Naive thymus-derived CD4-positive, alpha-beta T cell (primary cell): ENCODE results near the gene ARAP3. TPM values are rescaled to one million over a fixed set of nuclear protein-coding genes. Genes with fewer than 3 reads are reported as not detected.

Source experiments
- ATAC-seq: fragments of 150-1000 bp; cut with Tn5 transposase; 2 replicates; pipeline ENCODE4 v1.10.0; 2021; ENCODE audit warnings: mild to moderate bottlenecking, moderate library complexity
- CTCF ChIA-PET: fragments of 350-600 bp; sonication (Branson Sonifier 250); formaldehyde crosslinking; loops from one replicate; lab custom pipeline; 2021; ENCODE audit warnings: antibody characterized with exemption; lab: Charles Lee
- POLR2A ChIA-PET: fragments of 350-600 bp; sonication (Branson Sonifier 250); formaldehyde crosslinking; loops from one replicate; lab custom pipeline; 2021; ENCODE audit warnings: antibody characterized with exemption, inconsistent platforms; lab: Charles Lee
- DNase-seq, 9 donors: peaks; one replicate each; pipeline versions ENCODE4 v3.0.0 to v3.0.0-alpha.2; 2020 to 2022; ENCODE audit warnings: mixed read lengths in 1 of 9
- H3K27ac ChIP-seq: one replicate; pipeline ENCODE4 v1.7.0; 2013; ENCODE audit warnings: mild to moderate bottlenecking, low read depth, low read length, moderate library complexity
- H3K27me3 ChIP-seq, 2 donors: one replicate each; pipeline ENCODE4 v1.7.0; 2013; ENCODE audit warnings: low read length in 2 of 2, mild to moderate bottlenecking in 2 of 2, moderate library complexity in 2 of 2; ENCODE audit not compliant: control insufficient read depth in 2 of 2, insufficient read depth in 2 of 2
- H3K36me3 ChIP-seq, 3 experiments: 1 replicate in 2 of 3; 2 replicates in 1 of 3; pipeline ENCODE4 v1.7.0; 2013; ENCODE audit warnings: low read length in 3 of 3, mild to moderate bottlenecking in 3 of 3, moderate library complexity in 1 of 3; ENCODE audit not compliant: insufficient read depth in 3 of 3, control insufficient read depth in 2 of 3
- H3K4me1 ChIP-seq, 2 donors: one replicate each; pipeline ENCODE4 v1.7.0; 2013; ENCODE audit warnings: low read length in 2 of 2, mild to moderate bottlenecking in 2 of 2, moderate library complexity in 1 of 2; ENCODE audit not compliant: control insufficient read depth in 2 of 2, insufficient read depth in 2 of 2
- H3K4me3 ChIP-seq: 2 replicates; pipeline ENCODE4 v1.7.0; 2013; ENCODE audit warnings: mild to moderate bottlenecking, low read length
- H3K9me3 ChIP-seq, 3 experiments: 1 replicate in 2 of 3; 2 replicates in 1 of 3; pipeline ENCODE4 v1.7.0; 2013; ENCODE audit warnings: low read length in 3 of 3; ENCODE audit not compliant: control insufficient read depth in 2 of 3
- H3K27ac Mint-ChIP-seq, 9 donors: one replicate each; pipeline ENCODE4 v1.8.0; 2020 to 2022; ENCODE audit warnings: mixed read lengths in 9 of 9, mild to moderate bottlenecking in 8 of 9, moderate library complexity in 5 of 9, inconsistent platforms in 2 of 9
- H3K27me3 Mint-ChIP-seq, 5 donors: one replicate each; pipeline ENCODE4 v1.8.0; 2021 to 2022; ENCODE audit warnings: mixed read lengths in 5 of 5, mild to moderate bottlenecking in 1 of 5
- H3K36me3 Mint-ChIP-seq, 5 donors: one replicate each; pipeline ENCODE4 v1.8.0; 2020 to 2022; ENCODE audit warnings: mixed read lengths in 5 of 5, mild to moderate bottlenecking in 3 of 5, inconsistent platforms in 1 of 5
- H3K4me1 Mint-ChIP-seq, 7 donors: one replicate each; pipeline ENCODE4 v1.8.0; 2020 to 2022; ENCODE audit warnings: mixed read lengths in 7 of 7, mild to moderate bottlenecking in 3 of 7, inconsistent platforms in 1 of 7
- H3K4me3 Mint-ChIP-seq, 10 donors: one replicate each; pipeline ENCODE4 v1.8.0; 2020 to 2022; ENCODE audit warnings: mild to moderate bottlenecking in 10 of 10, mixed read lengths in 10 of 10, moderate library complexity in 6 of 10, inconsistent platforms in 2 of 10
- H3K9me3 Mint-ChIP-seq, 11 donors: one replicate each; pipeline ENCODE4 v1.8.0; 2020 to 2022; ENCODE audit warnings: mixed read lengths in 11 of 11, mild to moderate bottlenecking in 4 of 11, inconsistent platforms in 1 of 11, moderate library complexity in 1 of 11
- intact Hi-C, 2 donors: fragments of 100-400 bp; cut with micrococcal nuclease; formaldehyde crosslinking; loops; one replicate each; pipeline ENCODE4 v1.15.1; 2023
- polyA plus RNA-seq, 2 donors: library from polyadenylated mRNA; unstranded; fragments of 300-500 nt; fragmentation: Illumina TruSeq; gene quantifications; one replicate each; pipeline ENCODE4 v1.2.3, GENCODE V29; 2021
- total RNA-seq, 6 experiments: library from RNA in 5 of 6; stranded (reverse) in 5 of 6; gene quantifications; 1 replicate in 5 of 6; 2 replicates in 1 of 6; pipeline ENCODE4 v1.2.3 and lab custom pipeline; 2021 to 2026

ARAP3 gene
- total and polyA plus RNA-seq, 7 experiments from 2014 or later, result 1.0 to 15.3 (median 9.8) TPM; not detected in 2

DNA sequence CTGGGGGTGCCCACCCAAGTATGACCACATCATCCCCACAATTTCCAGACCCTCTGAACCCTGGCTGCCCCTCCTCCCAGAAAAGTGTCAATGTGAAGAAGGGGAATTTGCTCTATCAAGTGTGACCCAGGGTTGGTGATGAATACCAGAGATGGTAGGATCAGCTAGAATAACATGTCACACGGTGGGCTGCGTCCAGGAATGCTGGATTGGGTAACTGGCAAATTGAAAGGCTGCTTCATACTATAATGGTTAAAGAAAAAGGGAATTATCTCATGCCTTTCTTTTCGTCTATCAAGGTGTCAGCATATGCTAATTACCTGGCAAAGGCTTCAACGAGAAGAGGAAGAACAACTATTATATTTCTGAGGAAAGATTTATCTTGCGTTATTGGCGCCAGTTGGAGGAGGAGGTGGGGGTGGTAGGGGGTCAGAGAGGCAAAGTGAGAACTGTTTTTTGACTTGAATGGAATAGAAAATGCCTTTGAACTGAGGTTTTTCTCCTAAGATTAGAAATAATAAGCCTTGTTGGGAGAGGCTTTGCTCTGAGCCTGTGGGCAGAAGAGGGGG, 27.8 kb upstream of the ARAP3 start:
- no peak overlapping the region for H3K4me3 ChIP-seq
- H3K27ac ChIP-seq, result no peak overlapping the region
- ChIA-PET CTCF (interaction anchor here (1.3 kb wide), 1 partner anchor 169 kb away, joined by 4 read pairs; no protein-coding TSS in a partner anchor), POLR2A (no interaction called here)
- H3K4me1 ChIP-seq, result no peaks in the 10 kb centered on the region
- Mint-ChIP-seq H3K27me3 (peaks cover 0 to 3% (median 0%) of the 10 kb centered on the region in 5 donors), H3K36me3 (no peaks in the 10 kb centered on the region), H3K4me1 (peaks cover 0 to 4% (median 0%) of the 10 kb centered on the region in 7 donors), H3K9me3 (no peaks in the 10 kb centered on the region), H3K27ac (no peak overlapping the region), H3K4me3 (no peak overlapping the region)
- H3K27me3 ChIP-seq, result no peaks in the 10 kb centered on the region
- no peak for DNase-seq
- no peaks in the 10 kb centered on the region for H3K9me3 ChIP-seq
- intact Hi-C loops, result no loop called here
- ATAC-seq, result no peak
- no peaks in the 10 kb centered on the region for H3K36me3 ChIP-seq

DNA sequence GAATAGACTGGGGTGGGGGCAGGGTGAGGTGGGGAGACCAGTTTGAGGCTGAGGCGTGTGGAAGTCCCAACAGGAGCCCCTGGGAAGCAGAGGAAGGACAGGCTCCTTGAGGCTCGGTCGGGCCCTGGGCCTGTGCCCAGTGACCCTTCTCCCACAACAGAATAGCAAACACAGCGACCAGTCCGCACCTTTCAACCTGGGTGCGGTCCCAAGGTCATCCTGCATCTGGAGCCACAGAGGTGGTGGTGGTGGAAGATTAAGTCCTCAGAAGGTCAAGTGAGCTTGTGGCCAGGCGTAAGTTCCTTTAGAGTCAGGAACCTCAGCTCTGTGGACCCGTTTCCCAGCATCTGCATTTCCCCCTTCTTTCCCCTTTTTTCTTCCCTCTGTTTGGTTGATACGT, 26.0 kb upstream of the ARAP3 start:
- Mint-ChIP-seq H3K27me3 (peaks cover 0 to 3% (median 0%) of the 10 kb centered on the region in 5 donors), H3K9me3 (no peaks in the 10 kb centered on the region), H3K36me3 (no peaks in the 10 kb centered on the region), H3K27ac (no peak overlapping the region), H3K4me3 (no peak overlapping the region), H3K4me1 (peaks cover 0 to 6% (median 3%) of the 10 kb centered on the region in 7 donors)
- Histone ChIP-seq H3K9me3 (no peaks in the 10 kb centered on the region), H3K4me3 (no peak overlapping the region), H3K27me3 (no peaks in the 10 kb centered on the region), H3K36me3 (no peaks in the 10 kb centered on the region), H3K4me1 (peaks cover 0 to 1% of the 10 kb centered on the region in 2 donors), H3K27ac (no peak overlapping the region)
- ChIA-PET POLR2A (no interaction called here), CTCF (no interaction called here)
- DNase-seq (no peak), ATAC-seq (no peak)
- intact Hi-C loops, result no loop called here

DNA sequence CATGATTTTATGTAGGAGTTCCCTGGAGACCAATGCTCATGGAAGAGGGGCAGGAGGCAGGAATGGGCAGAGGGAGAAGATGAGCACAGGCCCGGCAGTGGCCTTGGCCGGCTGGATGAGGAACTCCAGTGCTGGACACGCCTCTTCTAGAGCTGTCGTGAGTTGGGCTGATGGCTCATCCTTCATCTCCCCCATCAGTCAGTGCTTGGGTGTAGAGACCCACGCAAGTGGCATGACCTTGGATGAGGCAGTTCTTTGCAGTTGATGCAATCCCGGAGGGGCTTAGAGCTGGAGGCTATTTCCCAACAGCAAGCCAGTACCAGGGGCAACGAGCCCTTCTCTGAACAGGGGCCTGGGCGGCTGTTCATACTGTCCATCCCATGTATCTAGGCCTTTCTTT, 25.5 kb upstream of the ARAP3 start:
- Histone ChIP-seq H3K4me1 (peaks cover 0 to 2% of the 10 kb centered on the region in 2 donors), H3K9me3 (no peaks in the 10 kb centered on the region), H3K27ac (no peak overlapping the region), H3K36me3 (no peaks in the 10 kb centered on the region), H3K4me3 (no peak overlapping the region), H3K27me3 (no peaks in the 10 kb centered on the region)
- Mint-ChIP-seq H3K4me1 (peaks cover 0 to 8% (median 6%) of the 10 kb centered on the region in 7 donors), H3K36me3 (no peaks in the 10 kb centered on the region), H3K9me3 (no peaks in the 10 kb centered on the region), H3K4me3 (no peak overlapping the region), H3K27me3 (peaks cover 0 to 4% (median 0%) of the 10 kb centered on the region in 5 donors), H3K27ac (no peak overlapping the region)
- intact Hi-C loops, result no loop called here
- ATAC-seq (no peak), DNase-seq (no peak)
- CTCF ChIA-PET, result interaction anchor here (0.6 to 0.7 kb wide), 2 partner anchors 197 to 1803 kb away, joined by 3 read pairs; no protein-coding TSS in a partner anchor
- POLR2A ChIA-PET, result no interaction called here

- no peak for ATAC-seq
- Mint-ChIP-seq H3K27ac (no peak overlapping the region), H3K9me3 (peaks cover 0 to 1% (median 0%) of the 10 kb centered on the region in 11 donors), H3K36me3 (no peaks in the 10 kb centered on the region), H3K4me3 (no peak overlapping the region), H3K27me3 (peaks cover 0 to 13% (median 8%) of the 10 kb centered on the region in 5 donors), H3K4me1 (peaks cover 5 to 18% (median 11%) of the 10 kb centered on the region in 7 donors)
- POLR2A ChIA-PET, result no interaction called here
- no peak overlapping the region for H3K4me3 ChIP-seq
- H3K4me1 ChIP-seq, result peaks cover 9 to 10% of the 10 kb centered on the region in 2 donors
- no peak for DNase-seq
- H3K27me3 ChIP-seq, result no peaks in the 10 kb centered on the region
- H3K9me3 ChIP-seq, result no peaks in the 10 kb centered on the region
- intact Hi-C loops, result no loop called here
- no peak overlapping the region for H3K27ac ChIP-seq
- CTCF ChIA-PET, result no interaction called here
- H3K36me3 ChIP-seq, result no peaks in the 10 kb centered on the region
Observed at GRCh38 chr5:141706121-141706520, 24.1 kb upstream of the ARAP3 start.

- ChIA-PET CTCF (no interaction called here), POLR2A (no interaction called here)
- no peak overlapping the region for H3K4me3 ChIP-seq
- intact Hi-C loops, result no loop called here
- Mint-ChIP-seq H3K9me3 (peaks cover 0 to 1% (median 0%) of the 10 kb centered on the region in 11 donors), H3K27ac (no peak overlapping the region), H3K36me3 (no peaks in the 10 kb centered on the region), H3K4me1 (peaks cover 5 to 20% (median 11%) of the 10 kb centered on the region in 7 donors), H3K27me3 (peaks cover under 1 to 20% (median 12%) of the 10 kb centered on the region in 5 donors), H3K4me3 (no peak overlapping the region)
- no peaks in the 10 kb centered on the region for H3K27me3 ChIP-seq
- DNase-seq, result no peak
- H3K36me3 ChIP-seq, result no peaks in the 10 kb centered on the region
- no peaks in the 10 kb centered on the region for H3K9me3 ChIP-seq
- no peak overlapping the region for H3K27ac ChIP-seq
- no peak for ATAC-seq
- peaks cover 9 to 11% of the 10 kb centered on the region in 2 donors for H3K4me1 ChIP-seq
Observed at GRCh38 chr5:141705469-141705868, 23.4 kb upstream of the ARAP3 start.

DNA sequence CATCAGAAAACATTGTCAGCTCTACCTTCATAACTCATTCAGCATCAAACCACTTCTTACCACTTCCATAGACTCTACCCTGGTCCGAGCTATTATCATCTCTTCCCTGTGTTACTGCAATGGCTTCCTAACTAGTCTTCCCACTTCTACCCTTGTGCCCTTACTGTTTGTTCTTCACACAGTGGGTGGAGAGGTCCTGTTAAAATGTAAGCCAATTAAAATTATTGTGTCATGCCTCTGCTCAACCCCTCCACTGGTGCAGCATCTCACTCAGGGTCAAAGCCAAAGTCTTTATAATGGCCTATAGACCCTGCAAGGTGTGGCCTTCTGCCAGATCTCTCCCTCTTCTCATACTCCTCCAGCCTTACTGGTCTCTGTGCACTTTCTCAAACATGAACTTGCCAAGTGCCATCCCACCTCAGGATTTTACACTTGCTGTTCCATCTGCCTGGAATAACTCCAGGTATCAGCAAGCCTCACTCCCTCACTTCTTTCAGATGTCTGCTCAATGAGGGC, 22.8 kb upstream of the ARAP3 start:
- peaks cover 9 to 11% of the 10 kb centered on the region in 2 donors for H3K4me1 ChIP-seq
- no peaks in the 10 kb centered on the region for H3K9me3 ChIP-seq
- Mint-ChIP-seq H3K27me3 (peaks cover 7 to 24% (median 18%) of the 10 kb centered on the region in 5 donors), H3K9me3 (peaks cover 0 to 1% (median 0%) of the 10 kb centered on the region in 11 donors), H3K4me1 (peaks cover 5 to 20% (median 12%) of the 10 kb centered on the region in 7 donors), H3K4me3 (no peak overlapping the region), H3K27ac (no peak overlapping the region), H3K36me3 (no peaks in the 10 kb centered on the region)
- POLR2A ChIA-PET, result no interaction called here
- DNase-seq (no peak), ATAC-seq (no peak)
- no peak overlapping the region for H3K27ac ChIP-seq
- intact Hi-C loops, result loop anchor here in 1 of 2 donors (5.0 kb wide), 1 partner anchor 107 kb away; no protein-coding TSS in a partner anchor
- no peak overlapping the region for H3K4me3 ChIP-seq
- CTCF ChIA-PET, result interaction anchor here (1.0 to 7.0 kb wide), 4 partner anchors 69 to 276 kb away, joined by 3 to 93 read pairs (median 30); partner anchors contain the start of genes PCDH1 and PCDH12
- H3K27me3 ChIP-seq, result no peaks in the 10 kb centered on the region
- no peaks in the 10 kb centered on the region for H3K36me3 ChIP-seq
